Testis (tissue), 3 donors: ENCODE data around the gene ICE2. TPM values are rescaled to one million over a fixed set of nuclear protein-coding genes. Genes with fewer than 3 reads are reported as not detected.

Experiments used
- DNase-seq: peaks from one replicate; pipeline ENCODE4 v3.0.0-alpha.2; 2019
- H3K27ac ChIP-seq, 2 donors: fragments of 200-600 bp; sonication (generic); one replicate each; pipeline ENCODE4 v1.5.1; 2019
- H3K27me3 ChIP-seq: fragments of 200-600 bp; sonication (generic); one replicate; pipeline ENCODE4 v1.5.1; 2019
- H3K36me3 ChIP-seq: fragments of 200-600 bp; sonication (generic); one replicate; pipeline ENCODE4 v1.5.1; 2017; ENCODE audit warnings: low read depth; ENCODE audit errors: missing control alignments
- H3K4me1 ChIP-seq: fragments of 200-600 bp; sonication (generic); one replicate; pipeline ENCODE4 v1.5.1; 2019
- H3K4me3 ChIP-seq, 2 donors: fragments of 200-600 bp; sonication (generic); one replicate each; pipeline ENCODE4 v1.5.1; 2017 to 2019
- H3K9me3 ChIP-seq: fragments of 200-600 bp; sonication (generic); one replicate; pipeline ENCODE4 v1.5.1; 2017
- CTCF ChIP-seq, 3 experiments: fragments of 450-650 bp in 2 of 3; fragments of 200-600 bp in 1 of 3; sonication (generic) in 1 of 3; IDR thresholded peaks; one replicate each; pipeline ENCODE4 v1.5.1; 2016 to 2019; ENCODE audit warnings: antibody characterized with exemption in 3 of 3, mild to moderate bottlenecking in 2 of 3, moderate library complexity in 1 of 3
- POLR2A ChIP-seq: fragments of 450-650 bp; IDR thresholded peaks from one replicate; pipeline ENCODE4 v1.6.1; 2017; ENCODE audit warnings: antibody characterized with exemption, mild to moderate bottlenecking, moderate library complexity
- WGBS, 2 donors: methylation state at CpG; one replicate each; pipeline ENCODE4 v1.1.5; 2018; 5-methylcytosine and 5-hydroxymethylcytosine counted together
- intact Hi-C: fragments of 100-400 bp; cut with DNase I; formaldehyde crosslinking; loops from one replicate; pipeline ENCODE4 v1.15.1; 2023; ENCODE audit warnings: low total_unique reads
- polyA plus RNA-seq: library from polyadenylated mRNA; stranded (reverse); fragments of 350-450 nt; fragmentation: Illumina TruSeq; extraction: RNeasy Lipid Tissue Mini Kit (QIAGEN cat#74804); gene quantifications from one replicate; pipeline ENCODE4 v1.2.3, GENCODE V29; 2014; ENCODE audit warnings: low read depth, low replicate concordance; ENCODE audit not compliant: insufficient read depth
- total RNA-seq, 2 donors: library from RNA; depleted of rRNA; stranded (reverse); fragments of >200 nt; gene quantifications; one replicate each; pipeline ENCODE4 v1.2.3, GENCODE V29; 2016

The ICE2 gene
- total and polyA plus RNA-seq, 3 donors from 2014 or later: 24.3 to 48.3 (median 44.6) TPM

GRCh38 chr15:60444289-60444912 is 34.5 kb downstream of the ICE2 start:
- DNase-seq: no peak

GRCh38 chr15:60442763-60443162 is 36.2 kb downstream of the ICE2 start:
- no peak overlapping the region for H3K27ac ChIP-seq
- no peak for DNase-seq
- no peak overlapping the region for H3K4me3 ChIP-seq
- 88% methylated on average over 3 of the region's 3 CpGs for WGBS, 2 donors
- no peaks in the 10 kb centered on the region for H3K4me1 ChIP-seq
- no peaks in the 10 kb centered on the region for H3K36me3 ChIP-seq
- no peak for TF ChIP-seq CTCF (IDR thresholded peaks at IDR 0.05)
- no peak for TF ChIP-seq POLR2A
- intact Hi-C loops: loop anchor here (5.0 kb wide), 1 partner anchor 80 kb away; no protein-coding TSS in a partner anchor
- H3K27me3 ChIP-seq: no peaks in the 10 kb centered on the region
- no peaks in the 10 kb centered on the region for H3K9me3 ChIP-seq

More at GRCh38 chr15:60444289-60444912, 34.5 kb downstream of the ICE2 start:
- Histone ChIP-seq H3K9me3 (no peaks in the 10 kb centered on the region), H3K4me1 (no peaks in the 10 kb centered on the region), H3K27ac (no peak overlapping the region), H3K27me3 (no peaks in the 10 kb centered on the region), H3K4me3 (no peak overlapping the region), H3K36me3 (no peaks in the 10 kb centered on the region)
- intact Hi-C loops: loop anchor here (5.0 kb wide), 1 partner anchor 82 kb away; no protein-coding TSS in a partner anchor
- TF ChIP-seq POLR2A: no peak
- peak in 2 of 3 experiments; percentile 10 to 50 for TF ChIP-seq CTCF (IDR thresholded peaks at IDR 0.05)
- 84 to 85% methylated on average over 6 of the region's 6 CpGs for WGBS, 2 donors

- intact Hi-C loops: loop anchor here (5.0 kb wide), 1 partner anchor 80 kb away; no protein-coding TSS in a partner anchor
- Histone ChIP-seq H3K4me1 (no peaks in the 10 kb centered on the region), H3K27me3 (no peaks in the 10 kb centered on the region), H3K36me3 (no peaks in the 10 kb centered on the region), H3K9me3 (no peaks in the 10 kb centered on the region), H3K27ac (no peak overlapping the region), H3K4me3 (no peak overlapping the region)
- no peak for DNase-seq
- WGBS, 2 donors: 94% methylated on average over 2 of the region's 2 CpGs
- TF ChIP-seq CTCF (IDR thresholded peaks at IDR 0.05) (no peak), POLR2A (no peak)
Observed at GRCh38 chr15:60442031-60442650, 36.8 kb downstream of the ICE2 start.

- no peaks in the 10 kb centered on the region for H3K4me1 ChIP-seq
Observed at GRCh38 chr15:60441331-60441730, 37.6 kb downstream of the ICE2 start.

More at GRCh38 chr15:60441331-60441730, 37.6 kb downstream of the ICE2 start:
- no peak overlapping the region for H3K4me3 ChIP-seq
- WGBS, 2 donors: 52 to 56% methylated on average over 1 of the region's 1 CpG
- H3K9me3 ChIP-seq: no peaks in the 10 kb centered on the region
- intact Hi-C loops: loop anchor here (5.0 kb wide), 1 partner anchor 79 kb away; no protein-coding TSS in a partner anchor
- H3K36me3 ChIP-seq: no peaks in the 10 kb centered on the region
- no peak for TF ChIP-seq POLR2A
- TF ChIP-seq CTCF (IDR thresholded peaks at IDR 0.05): no peak
- H3K27me3 ChIP-seq: no peaks in the 10 kb centered on the region
- no peak for DNase-seq
- H3K27ac ChIP-seq: no peak overlapping the region
